Skeletal muscle satellite cell (primary cell): ENCODE data around the gene ADARB2.
"Not testable (repeated sequence)": the region's sequence is repeated elsewhere in the genome, so short reads cannot be mapped to it uniquely, and the experiment has no call there.

Experiments
- H3K27me3 ChIP-seq: 2 replicates; pipeline ENCODE4 v1.7.0; 2013; ENCODE audit warnings: low read length; ENCODE audit not compliant: control insufficient read depth, insufficient read depth
- H3K36me3 ChIP-seq: 2 replicates; pipeline ENCODE4 v1.7.0; 2013; ENCODE audit warnings: mild to moderate bottlenecking, control low read depth, low read length; ENCODE audit not compliant: insufficient read depth
- H3K4me1 ChIP-seq: 2 replicates; pipeline ENCODE4 v1.7.0; 2013; ENCODE audit warnings: low read length; ENCODE audit not compliant: control insufficient read depth, insufficient read depth
- H3K4me2 ChIP-seq: 2 replicates; pipeline ENCODE4 v1.7.0; 2013; ENCODE audit warnings: mild to moderate bottlenecking, low read length
- H3K4me3 ChIP-seq: 2 replicates; pipeline ENCODE4 v1.7.0; 2013; ENCODE audit warnings: low read length
- H3K9ac ChIP-seq: 2 replicates; pipeline ENCODE4 v1.7.0; 2013; ENCODE audit warnings: mild to moderate bottlenecking, low read depth, low read length, moderate library complexity
- H3K9me3 ChIP-seq: replicated peaks from 2 replicates; pipeline ENCODE4 v1.7.0; 2013; ENCODE audit warnings: mild to moderate bottlenecking, control low read depth, low read length

ADARB2 gene

GRCh38 chr10:1472178-1472958 is 265.0 kb downstream of the ADARB2 start:
- H3K36me3 ChIP-seq, result no peaks in the 10 kb centered on the region
- no peak overlapping the region for H3K9ac ChIP-seq
- no peaks in the 10 kb centered on the region for H3K27me3 ChIP-seq
- H3K4me2 ChIP-seq, result no peak overlapping the region
- peaks cover 12% of the 10 kb centered on the region for H3K9me3 ChIP-seq
- no peak overlapping the region for H3K4me3 ChIP-seq
- H3K4me1 ChIP-seq, result no peaks in the 10 kb centered on the region

GRCh38 chr10:1468811-1469210 is 268.5 kb downstream of the ADARB2 start:
- Histone ChIP-seq H3K36me3 (no peaks in the 10 kb centered on the region), H3K9ac (no peak overlapping the region), H3K4me2 (no peak overlapping the region), H3K27me3 (no peaks in the 10 kb centered on the region), H3K9me3 (peaks cover 12% of the 10 kb centered on the region), H3K4me3 (no peak overlapping the region), H3K4me1 (no peaks in the 10 kb centered on the region)

GRCh38 chr10:1467334-1468076 is 269.8 kb downstream of the ADARB2 start:
- Histone ChIP-seq H3K9me3 (peaks cover 14% of the 10 kb centered on the region), H3K9ac (no peak overlapping the region), H3K4me1 (no peaks in the 10 kb centered on the region), H3K36me3 (no peaks in the 10 kb centered on the region), H3K27me3 (no peaks in the 10 kb centered on the region), H3K4me3 (no peak overlapping the region), H3K4me2 (no peak overlapping the region)

- H3K9me3 ChIP-seq, result peaks cover 12% of the 10 kb centered on the region
- H3K36me3 ChIP-seq, result no peaks in the 10 kb centered on the region
- H3K27me3 ChIP-seq, result no peaks in the 10 kb centered on the region
- H3K9ac ChIP-seq, result no peak overlapping the region
- H3K4me1 ChIP-seq, result no peaks in the 10 kb centered on the region
- no peak overlapping the region for H3K4me3 ChIP-seq
- no peak overlapping the region for H3K4me2 ChIP-seq
Observed at GRCh38 chr10:1465993-1466764, 271.1 kb downstream of the ADARB2 start.

- H3K4me3 ChIP-seq, result no peak overlapping the region
- no peaks in the 10 kb centered on the region for H3K27me3 ChIP-seq
- H3K36me3 ChIP-seq, result no peaks in the 10 kb centered on the region
- no peaks in the 10 kb centered on the region for H3K4me1 ChIP-seq
- no peak overlapping the region for H3K9ac ChIP-seq
- H3K4me2 ChIP-seq, result no peak overlapping the region
- peaks cover 12% of the 10 kb centered on the region for H3K9me3 ChIP-seq
Observed at GRCh38 chr10:1465418-1465911, 271.9 kb downstream of the ADARB2 start.

- Histone ChIP-seq H3K4me3 (no peak overlapping the region), H3K4me1 (no peaks in the 10 kb centered on the region), H3K9me3 (peaks cover 12% of the 10 kb centered on the region), H3K4me2 (no peak overlapping the region), H3K36me3 (no peaks in the 10 kb centered on the region), H3K27me3 (no peaks in the 10 kb centered on the region), H3K9ac (no peak overlapping the region)
Observed at GRCh38 chr10:1464881-1465417, 272.4 kb downstream of the ADARB2 start.

- H3K36me3 ChIP-seq, H3K4me3 ChIP-seq, H3K4me2 ChIP-seq, H3K4me1 ChIP-seq, H3K27me3 ChIP-seq, H3K9ac ChIP-seq: not testable (repeated sequence)
- peaks cover 12% of the 10 kb centered on the region for H3K9me3 ChIP-seq
Observed at GRCh38 chr10:1463971-1464370, 273.4 kb downstream of the ADARB2 start.

- Histone ChIP-seq H3K36me3 (no peaks in the 10 kb centered on the region), H3K4me1 (no peaks in the 10 kb centered on the region), H3K9ac (no peak overlapping the region), H3K4me2 (no peak overlapping the region), H3K27me3 (no peaks in the 10 kb centered on the region), H3K4me3 (no peak overlapping the region), H3K9me3 (peaks cover 9% of the 10 kb centered on the region)
Observed at GRCh38 chr10:1462994-1463633, 274.2 kb downstream of the ADARB2 start.

GRCh38 chr10:1462521-1462920 is 274.8 kb downstream of the ADARB2 start:
- Histone ChIP-seq H3K9me3 (peaks cover 9% of the 10 kb centered on the region), H3K4me2 (no peak overlapping the region), H3K36me3 (no peaks in the 10 kb centered on the region)

GRCh38 chr10:1462032-1462431 is 275.3 kb downstream of the ADARB2 start:
- no peaks in the 10 kb centered on the region for H3K27me3 ChIP-seq
- H3K4me1 ChIP-seq, result no peaks in the 10 kb centered on the region
- no peak overlapping the region for H3K4me2 ChIP-seq
- H3K9ac ChIP-seq, result no peak overlapping the region
- H3K9me3 ChIP-seq, result peaks cover 9% of the 10 kb centered on the region
- H3K36me3 ChIP-seq, result no peaks in the 10 kb centered on the region
- H3K4me3 ChIP-seq, result no peak overlapping the region

More at GRCh38 chr10:1462521-1462920, 274.8 kb downstream of the ADARB2 start:
- Histone ChIP-seq H3K4me3 (no peak overlapping the region), H3K4me1 (no peaks in the 10 kb centered on the region), H3K27me3 (no peaks in the 10 kb centered on the region), H3K9ac (no peak overlapping the region)

GRCh38 chr10:1461016-1461415 is 276.3 kb downstream of the ADARB2 start:
- Histone ChIP-seq H3K27me3 (no peaks in the 10 kb centered on the region), H3K4me1 (no peaks in the 10 kb centered on the region), H3K4me2 (no peak overlapping the region), H3K4me3 (no peak overlapping the region), H3K9me3 (peaks cover 7% of the 10 kb centered on the region), H3K9ac (no peak overlapping the region), H3K36me3 (no peaks in the 10 kb centered on the region)
